HL-60 (cell line): ENCODE results near the gene PRDM15.

Experiments
- DNase-seq, 2 experiments: peaks; one replicate each; pipeline ENCODE4 v3.0.0-alpha.2; 2010 to 2020; ENCODE audit warnings: low read depth in 1 of 2, low spot score in 1 of 2
- H3K27ac ChIP-seq: fragments of 250-450 bp; sonication (Bioruptor Pico); replicated peaks from 2 replicates; pipeline ENCODE4 v1.5.1; 2020; ENCODE audit warnings: mild to moderate bottlenecking, moderate library complexity
- H3K27me3 ChIP-seq: fragments of 250-450 bp; sonication (Bioruptor Pico); 2 replicates; pipeline ENCODE4 v1.5.1; 2021; ENCODE audit warnings: mild to moderate bottlenecking, moderate library complexity; ENCODE audit not compliant: insufficient read depth, poor library complexity, severe bottlenecking
- H3K4me3 ChIP-seq: replicated peaks from 2 replicates; pipeline ENCODE4 v1.5.1; 2011; ENCODE audit warnings: mild to moderate bottlenecking, control low read depth, low read length; ENCODE audit not compliant: insufficient read depth
- GABPA ChIP-seq: IDR thresholded peaks from 2 replicates; pipeline ENCODE4 v1.6.1; 2012; ENCODE audit warnings: low read depth
- POLR2AphosphoS5 ChIP-seq: IDR thresholded peaks from 2 replicates; pipeline ENCODE4 v1.6.1; 2012; ENCODE audit warnings: low read depth
- SPI1 ChIP-seq: IDR thresholded peaks from 2 replicates; pipeline ENCODE4 v1.6.1; 2012; ENCODE audit warnings: low read depth, mild to moderate bottlenecking, borderline replicate concordance
- TF ChIP-seq, protein P1 (sequence below): IDR thresholded peaks from one replicate; pipeline ENCODE4 v1.5.1; 2011; ENCODE audit warnings: low read length, control low read depth, inconsistent platforms; ENCODE audit not compliant: insufficient read depth
- TF ChIP-seq, protein P2 (sequence below): IDR thresholded peaks from 2 replicates; pipeline ENCODE4 v1.6.1; 2012; ENCODE audit warnings: low read depth; ENCODE audit not compliant: insufficient replicate concordance

Gene PRDM15

DNA sequence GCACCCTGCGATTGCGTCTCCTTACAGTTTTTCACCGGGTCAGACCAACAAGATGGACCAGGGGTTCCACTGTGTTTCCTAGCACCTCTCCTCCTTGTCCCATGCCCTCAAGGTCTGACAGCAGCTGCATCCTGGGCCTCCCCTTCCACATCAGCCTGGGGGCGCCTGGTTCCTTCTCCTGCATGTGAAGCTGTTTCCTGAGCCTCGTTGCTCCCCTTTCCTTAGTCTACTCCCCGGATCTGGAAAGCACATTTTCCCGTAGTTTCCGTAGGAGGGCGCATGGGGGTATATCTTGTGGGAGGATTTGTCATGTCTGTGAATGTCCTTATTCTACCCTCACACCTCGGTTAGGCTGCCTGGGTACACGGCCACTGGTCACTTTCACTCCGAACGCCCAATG, 6.1 kb downstream of the PRDM15 start:
- TF ChIP-seq GABPA (no peak), POLR2AphosphoS5 (no peak), SPI1 (no peak)
- TF ChIP-seq, protein P1, sequence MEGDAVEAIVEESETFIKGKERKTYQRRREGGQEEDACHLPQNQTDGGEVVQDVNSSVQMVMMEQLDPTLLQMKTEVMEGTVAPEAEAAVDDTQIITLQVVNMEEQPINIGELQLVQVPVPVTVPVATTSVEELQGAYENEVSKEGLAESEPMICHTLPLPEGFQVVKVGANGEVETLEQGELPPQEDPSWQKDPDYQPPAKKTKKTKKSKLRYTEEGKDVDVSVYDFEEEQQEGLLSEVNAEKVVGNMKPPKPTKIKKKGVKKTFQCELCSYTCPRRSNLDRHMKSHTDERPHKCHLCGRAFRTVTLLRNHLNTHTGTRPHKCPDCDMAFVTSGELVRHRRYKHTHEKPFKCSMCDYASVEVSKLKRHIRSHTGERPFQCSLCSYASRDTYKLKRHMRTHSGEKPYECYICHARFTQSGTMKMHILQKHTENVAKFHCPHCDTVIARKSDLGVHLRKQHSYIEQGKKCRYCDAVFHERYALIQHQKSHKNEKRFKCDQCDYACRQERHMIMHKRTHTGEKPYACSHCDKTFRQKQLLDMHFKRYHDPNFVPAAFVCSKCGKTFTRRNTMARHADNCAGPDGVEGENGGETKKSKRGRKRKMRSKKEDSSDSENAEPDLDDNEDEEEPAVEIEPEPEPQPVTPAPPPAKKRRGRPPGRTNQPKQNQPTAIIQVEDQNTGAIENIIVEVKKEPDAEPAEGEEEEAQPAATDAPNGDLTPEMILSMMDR: no peak
- TF ChIP-seq, protein P2, sequence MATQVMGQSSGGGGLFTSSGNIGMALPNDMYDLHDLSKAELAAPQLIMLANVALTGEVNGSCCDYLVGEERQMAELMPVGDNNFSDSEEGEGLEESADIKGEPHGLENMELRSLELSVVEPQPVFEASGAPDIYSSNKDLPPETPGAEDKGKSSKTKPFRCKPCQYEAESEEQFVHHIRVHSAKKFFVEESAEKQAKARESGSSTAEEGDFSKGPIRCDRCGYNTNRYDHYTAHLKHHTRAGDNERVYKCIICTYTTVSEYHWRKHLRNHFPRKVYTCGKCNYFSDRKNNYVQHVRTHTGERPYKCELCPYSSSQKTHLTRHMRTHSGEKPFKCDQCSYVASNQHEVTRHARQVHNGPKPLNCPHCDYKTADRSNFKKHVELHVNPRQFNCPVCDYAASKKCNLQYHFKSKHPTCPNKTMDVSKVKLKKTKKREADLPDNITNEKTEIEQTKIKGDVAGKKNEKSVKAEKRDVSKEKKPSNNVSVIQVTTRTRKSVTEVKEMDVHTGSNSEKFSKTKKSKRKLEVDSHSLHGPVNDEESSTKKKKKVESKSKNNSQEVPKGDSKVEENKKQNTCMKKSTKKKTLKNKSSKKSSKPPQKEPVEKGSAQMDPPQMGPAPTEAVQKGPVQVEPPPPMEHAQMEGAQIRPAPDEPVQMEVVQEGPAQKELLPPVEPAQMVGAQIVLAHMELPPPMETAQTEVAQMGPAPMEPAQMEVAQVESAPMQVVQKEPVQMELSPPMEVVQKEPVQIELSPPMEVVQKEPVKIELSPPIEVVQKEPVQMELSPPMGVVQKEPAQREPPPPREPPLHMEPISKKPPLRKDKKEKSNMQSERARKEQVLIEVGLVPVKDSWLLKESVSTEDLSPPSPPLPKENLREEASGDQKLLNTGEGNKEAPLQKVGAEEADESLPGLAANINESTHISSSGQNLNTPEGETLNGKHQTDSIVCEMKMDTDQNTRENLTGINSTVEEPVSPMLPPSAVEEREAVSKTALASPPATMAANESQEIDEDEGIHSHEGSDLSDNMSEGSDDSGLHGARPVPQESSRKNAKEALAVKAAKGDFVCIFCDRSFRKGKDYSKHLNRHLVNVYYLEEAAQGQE: no peak
- H3K4me3 ChIP-seq: no peak overlapping the region
- DNase-seq: no peak
- no peaks in the 10 kb centered on the region for H3K27me3 ChIP-seq
- no peak overlapping the region for H3K27ac ChIP-seq

DNA sequence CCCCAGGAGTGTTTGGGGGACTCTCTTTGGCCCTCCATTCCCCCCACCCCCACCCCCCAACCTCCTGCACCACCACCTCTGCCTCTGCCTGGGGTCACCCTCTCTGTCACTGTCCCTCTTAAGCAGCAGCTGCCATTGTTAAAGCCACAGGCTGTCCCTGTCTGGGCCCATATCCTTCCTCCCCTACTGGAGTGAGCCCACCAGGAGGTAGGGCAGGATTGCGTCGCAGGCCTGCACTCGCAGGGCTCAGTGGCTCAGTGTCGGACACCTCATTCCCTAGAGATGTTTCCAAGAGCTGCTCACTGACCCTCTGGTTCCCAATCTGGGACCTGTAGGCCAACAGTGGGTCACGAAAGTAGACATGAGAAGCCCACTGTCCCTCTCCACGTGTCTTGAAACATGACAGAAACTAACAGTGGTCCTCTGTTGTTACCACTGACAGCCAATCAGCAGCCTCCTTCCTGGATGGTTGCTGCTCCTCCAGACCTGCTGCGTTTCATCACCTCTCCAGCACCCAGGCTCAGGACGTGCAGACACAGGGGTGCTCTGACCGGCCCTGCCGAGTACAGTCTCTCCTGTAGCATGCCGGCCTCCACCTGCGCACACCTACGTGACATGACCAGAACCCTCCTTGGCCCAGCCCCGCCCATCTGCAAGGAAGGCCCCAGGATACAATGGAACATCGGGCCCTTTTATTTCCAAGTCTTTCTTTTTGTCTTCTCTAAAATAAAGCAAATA, 7.7 kb downstream of the PRDM15 start:
- TF ChIP-seq, protein P2: no peak
- no peak for TF ChIP-seq POLR2AphosphoS5
- TF ChIP-seq, protein P1: no peak
- no peak for TF ChIP-seq GABPA
- no peak for TF ChIP-seq SPI1
- H3K27me3 ChIP-seq: no peaks in the 10 kb centered on the region
- no peak overlapping the region for H3K27ac ChIP-seq
- no peak for DNase-seq
- H3K4me3 ChIP-seq: no peak overlapping the region

DNA sequence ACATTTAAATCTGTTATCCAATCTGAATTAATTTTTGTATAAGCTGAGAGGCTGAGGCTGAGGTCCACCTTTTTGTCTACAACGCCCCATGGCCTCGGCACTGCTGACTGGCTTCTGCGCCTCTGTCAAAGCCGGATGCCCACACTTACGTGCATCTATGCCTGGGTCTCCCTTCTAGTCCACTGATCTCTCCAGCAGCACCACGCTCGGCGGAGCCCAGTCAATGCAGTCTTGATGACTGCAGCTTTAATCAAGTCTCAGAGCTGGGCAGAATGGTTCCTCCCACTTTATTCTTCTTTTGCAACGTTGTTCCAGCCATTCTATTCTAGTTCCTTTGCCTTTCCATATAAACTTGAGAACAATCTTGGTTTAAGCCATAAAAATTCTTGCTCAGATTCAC, 9.4 kb downstream of the PRDM15 start:
- TF ChIP-seq, protein P2: no peak
- no peak for TF ChIP-seq SPI1

More for the DNA sequence above, 9.4 kb downstream of the PRDM15 start:
- no peaks in the 10 kb centered on the region for H3K27me3 ChIP-seq
- no peak overlapping the region for H3K4me3 ChIP-seq
- H3K27ac ChIP-seq: no peak overlapping the region
- DNase-seq: no peak
